H1 (cell line): ENCODE data around the gene PIGT. TPM values are rescaled to one million over a fixed set of nuclear protein-coding genes. Genes with fewer than 3 reads are reported as not detected.

Experiments
- JUN ChIP-seq: IDR thresholded peaks from 2 replicates; pipeline ENCODE4 v1.6.1; 2011; ENCODE audit warnings: low read depth, mild to moderate bottlenecking, improper control_type of control experiment, low read length
- KDM4A ChIP-seq: IDR thresholded peaks from one replicate; pipeline ENCODE4 v1.7.1; 2012; ENCODE audit warnings: low read depth, mild to moderate bottlenecking, moderate library complexity, low read length, inconsistent platforms; ENCODE audit not compliant: severe bottlenecking
- polyA plus RNA-seq, 7 experiments: library from polyadenylated mRNA; depleted of rRNA in 3 of 7; stranded (reverse) in 5 of 7; unstranded in 2 of 7; fragments of >200 nt in 5 of 7; fragments of 200-250 nt in 2 of 7; gene quantifications; 1 replicate in 5 of 7; 2 replicates in 1 of 7; 4 replicates in 1 of 7; pipeline versions ENCODE4 v1.2.1 to v1.2.3, GENCODE V29; 2011 to 2013; ENCODE audit warnings: missing spikeins in 2 of 7, mixed read lengths in 2 of 7
- total RNA-seq: library from RNA; stranded (reverse); fragmentation: NEBNext Ultra II Directional; extraction: Animal tissue kit (Norgen Biotek cat#: 25700); gene quantifications from 2 replicates; pipeline ENCODE4 v1.2.1, GENCODE V29; 2021

PIGT gene
- total and polyA plus RNA-seq, 2 of the 8 experiments (the other 6 are each of a cell fraction or from before 2014, with no cell fraction given): 66.0 to 89.7 TPM

DNA sequence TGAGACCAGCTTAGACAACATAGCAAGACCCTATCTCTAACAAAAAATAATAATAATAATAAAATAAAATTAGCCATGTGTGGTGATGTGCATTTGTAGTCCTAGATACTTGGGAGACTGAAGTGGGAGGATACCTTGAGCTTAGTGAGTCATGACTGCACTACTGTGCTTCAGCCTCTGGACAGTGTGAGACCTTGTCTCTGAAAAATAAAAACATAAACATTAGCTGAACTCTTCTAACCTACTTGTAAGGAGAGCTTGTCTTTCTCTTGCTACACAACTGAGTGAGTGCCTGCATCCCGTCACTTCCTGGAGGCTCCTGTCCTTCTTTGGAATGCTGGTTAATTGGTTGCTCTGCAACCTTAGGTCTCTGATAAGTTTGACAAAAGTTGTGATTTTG is 13.0 kb upstream of the PIGT start (continued):
- TF ChIP-seq KDM4A (no peak), JUN (no peak)
